ENCODE measurements around the gene C10orf71. TPM values are rescaled to one million over a fixed set of nuclear protein-coding genes. Genes with fewer than 3 reads are reported as not detected.

C10orf71 gene
- total and polyA plus RNA-seq, 2 of the 8 experiments (the other 6 are each of a cell fraction or from before 2014, with no cell fraction given) = not detected

- no peak for TF ChIP-seq TAF7 (optimal IDR thresholded peaks at IDR 0.05; ENCODE audit: borderline replicate concordance, low read depth, low read length)
- no peak for TF ChIP-seq TEAD4 (IDR thresholded peaks at IDR 0.05; ENCODE audit: low read depth, low read length)
- TF ChIP-seq RBBP5 (IDR thresholded peaks at IDR 0.05; ENCODE audit: borderline replicate concordance, low read depth, low read length) = no peak
Observed at GRCh38 chr10:49300140-49300974, 1.4 kb downstream of the C10orf71 start (continued).
